ENCODE measurements around the gene PCGF5.

GRCh38 chr10:91253300-91253699 lies 32.8 kb downstream of the PCGF5 start:
- TF ChIP-seq, protein P1, sequence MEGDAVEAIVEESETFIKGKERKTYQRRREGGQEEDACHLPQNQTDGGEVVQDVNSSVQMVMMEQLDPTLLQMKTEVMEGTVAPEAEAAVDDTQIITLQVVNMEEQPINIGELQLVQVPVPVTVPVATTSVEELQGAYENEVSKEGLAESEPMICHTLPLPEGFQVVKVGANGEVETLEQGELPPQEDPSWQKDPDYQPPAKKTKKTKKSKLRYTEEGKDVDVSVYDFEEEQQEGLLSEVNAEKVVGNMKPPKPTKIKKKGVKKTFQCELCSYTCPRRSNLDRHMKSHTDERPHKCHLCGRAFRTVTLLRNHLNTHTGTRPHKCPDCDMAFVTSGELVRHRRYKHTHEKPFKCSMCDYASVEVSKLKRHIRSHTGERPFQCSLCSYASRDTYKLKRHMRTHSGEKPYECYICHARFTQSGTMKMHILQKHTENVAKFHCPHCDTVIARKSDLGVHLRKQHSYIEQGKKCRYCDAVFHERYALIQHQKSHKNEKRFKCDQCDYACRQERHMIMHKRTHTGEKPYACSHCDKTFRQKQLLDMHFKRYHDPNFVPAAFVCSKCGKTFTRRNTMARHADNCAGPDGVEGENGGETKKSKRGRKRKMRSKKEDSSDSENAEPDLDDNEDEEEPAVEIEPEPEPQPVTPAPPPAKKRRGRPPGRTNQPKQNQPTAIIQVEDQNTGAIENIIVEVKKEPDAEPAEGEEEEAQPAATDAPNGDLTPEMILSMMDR (conservative IDR thresholded peaks at IDR 0.05; ENCODE audit: low read depth, low read length) = no peak
- no peak for TF ChIP-seq EZH2 (IDR thresholded peaks at IDR 0.05; ENCODE audit: borderline replicate concordance, low read depth, low read length, poor library complexity, severe bottlenecking)

Data from A673 (cell line).